HUES6 (cell line): ENCODE data around the gene AASDHPPT.
"Not testable (repeated sequence)": the region's sequence is repeated elsewhere in the genome, so short reads cannot be mapped to it uniquely, and the experiment has no call there.

Experiments
- H3K27ac ChIP-seq: 2 replicates; pipeline ENCODE4 v1.7.0; 2013; ENCODE audit warnings: low read depth, mild to moderate bottlenecking, low read length, inconsistent platforms
- H3K27me3 ChIP-seq: 2 replicates; pipeline ENCODE4 v1.6.1; 2013; ENCODE audit warnings: low read length; ENCODE audit not compliant: control insufficient read depth, insufficient read depth
- H3K36me3 ChIP-seq: 2 replicates; pipeline ENCODE4 v1.6.1; 2013; ENCODE audit warnings: low read length; ENCODE audit not compliant: control insufficient read depth, insufficient read depth
- H3K4me1 ChIP-seq: 2 replicates; pipeline ENCODE4 v1.6.1; 2013; ENCODE audit warnings: low read length; ENCODE audit not compliant: control insufficient read depth, insufficient read depth
- H3K4me3 ChIP-seq: 2 replicates; pipeline ENCODE4 v1.5.1; 2013; ENCODE audit warnings: low read depth, low read length
- H3K9ac ChIP-seq: one replicate; pipeline ENCODE4 v1.6.1; 2013; ENCODE audit warnings: mild to moderate bottlenecking, low read length
- H3K9me3 ChIP-seq: 2 replicates; pipeline ENCODE4 v1.6.1; 2013; ENCODE audit warnings: low read depth, low read length; ENCODE audit not compliant: control insufficient read depth, insufficient read depth

AASDHPPT gene

GRCh38 chr11:106077609-106078455, at the start of gene AASDHPPT:
TSS of gene AASDHPPT (plus strand) at chr11:106077662. CDS start at chr11:106077711, 49 bp downstream.
- H3K9ac ChIP-seq = peak within 1 kb of the TSS; percentile 97
- peaks cover 31% of the 10 kb centered on the region for H3K36me3 ChIP-seq
- H3K27ac ChIP-seq = peak within 1 kb of the TSS; percentile 86
- H3K4me3 ChIP-seq = peak within 1 kb of the TSS; percentile 94
- no peaks in the 10 kb centered on the region for H3K9me3 ChIP-seq
- H3K27me3 ChIP-seq = no peaks in the 10 kb centered on the region
- H3K4me1 ChIP-seq = peaks cover 9% of the 10 kb centered on the region; the same call in 1 of the 2 replicates

GRCh38 chr11:106030609-106031008, 46.9 kb upstream of the AASDHPPT start:
- peaks cover 3% of the 10 kb centered on the region; the same call in 1 of the 2 replicates for H3K9me3 ChIP-seq
- no peaks in the 10 kb centered on the region for H3K27me3 ChIP-seq
- H3K36me3 ChIP-seq = no peaks in the 10 kb centered on the region
- H3K4me1 ChIP-seq = no peaks in the 10 kb centered on the region
- no peak overlapping the region for H3K27ac ChIP-seq
- no peak overlapping the region for H3K9ac ChIP-seq
- H3K4me3 ChIP-seq = no peak overlapping the region

- H3K27ac ChIP-seq = no peak overlapping the region
- no peaks in the 10 kb centered on the region for H3K36me3 ChIP-seq
- H3K9me3 ChIP-seq = peaks cover 3% of the 10 kb centered on the region; the same call in 1 of the 2 replicates
- no peaks in the 10 kb centered on the region for H3K27me3 ChIP-seq
- H3K4me1 ChIP-seq = no peaks in the 10 kb centered on the region
- no peak overlapping the region for H3K9ac ChIP-seq
- no peak overlapping the region for H3K4me3 ChIP-seq
These were observed 46.2 kb upstream of the AASDHPPT start for GRCh38 chr11:106031202-106031810.

- Histone ChIP-seq H3K9me3 (peaks cover 3% of the 10 kb centered on the region; the same call in 1 of the 2 replicates), H3K4me1 (no peaks in the 10 kb centered on the region), H3K36me3 (no peaks in the 10 kb centered on the region), H3K27ac (no peak overlapping the region), H3K9ac (no peak overlapping the region), H3K27me3 (no peaks in the 10 kb centered on the region), H3K4me3 (no peak overlapping the region)
These were observed 45.5 kb upstream of the AASDHPPT start for GRCh38 chr11:106031936-106032335.

- H3K9me3 ChIP-seq = no peaks in the 10 kb centered on the region
- H3K4me3 ChIP-seq = no peak overlapping the region
- H3K4me1 ChIP-seq = no peaks in the 10 kb centered on the region
- H3K36me3 ChIP-seq = no peaks in the 10 kb centered on the region
- no peak overlapping the region for H3K27ac ChIP-seq
- H3K27me3 ChIP-seq = no peaks in the 10 kb centered on the region
- no peak overlapping the region for H3K9ac ChIP-seq
These were observed 44.6 kb upstream of the AASDHPPT start for GRCh38 chr11:106032861-106033260.

GRCh38 chr11:106043540-106043939, 33.9 kb upstream of the AASDHPPT start:
- no peaks in the 10 kb centered on the region for H3K36me3 ChIP-seq
- no peaks in the 10 kb centered on the region for H3K4me1 ChIP-seq
- no peak overlapping the region for H3K9ac ChIP-seq
- no peak overlapping the region for H3K27ac ChIP-seq
- no peak overlapping the region for H3K4me3 ChIP-seq
- no peaks in the 10 kb centered on the region for H3K27me3 ChIP-seq
- H3K9me3 ChIP-seq = no peaks in the 10 kb centered on the region

GRCh38 chr11:106047631-106048030, 29.8 kb upstream of the AASDHPPT start:
- H3K9ac ChIP-seq = no peak overlapping the region
- no peaks in the 10 kb centered on the region for H3K27me3 ChIP-seq
- no peaks in the 10 kb centered on the region for H3K4me1 ChIP-seq
- no peaks in the 10 kb centered on the region for H3K9me3 ChIP-seq
- no peak overlapping the region for H3K4me3 ChIP-seq
- H3K36me3 ChIP-seq = no peaks in the 10 kb centered on the region
- H3K27ac ChIP-seq = no peak overlapping the region

GRCh38 chr11:106049727-106050476, 27.6 kb upstream of the AASDHPPT start:
- Histone ChIP-seq H3K4me3 (no peak overlapping the region), H3K27me3 (no peaks in the 10 kb centered on the region), H3K27ac (no peak overlapping the region), H3K9ac (no peak overlapping the region), H3K9me3 (no peaks in the 10 kb centered on the region), H3K36me3 (no peaks in the 10 kb centered on the region), H3K4me1 (no peaks in the 10 kb centered on the region)

GRCh38 chr11:106051103-106051502, 26.4 kb upstream of the AASDHPPT start:
- H3K27me3 ChIP-seq = no peaks in the 10 kb centered on the region
- no peaks in the 10 kb centered on the region for H3K9me3 ChIP-seq

GRCh38 chr11:106058377-106058776, 19.1 kb upstream of the AASDHPPT start:
- H3K27me3 ChIP-seq, H3K4me1 ChIP-seq, H3K4me3 ChIP-seq, H3K9ac ChIP-seq, H3K9me3 ChIP-seq, H3K36me3 ChIP-seq, H3K27ac ChIP-seq: not testable (repeated sequence)

More at GRCh38 chr11:106051103-106051502, 26.4 kb upstream of the AASDHPPT start:
- Histone ChIP-seq H3K4me3 (no peak overlapping the region), H3K27ac (no peak overlapping the region), H3K36me3 (no peaks in the 10 kb centered on the region), H3K4me1 (no peaks in the 10 kb centered on the region), H3K9ac (no peak overlapping the region)

GRCh38 chr11:106059617-106060016, 17.8 kb upstream of the AASDHPPT start:
- no peaks in the 10 kb centered on the region for H3K9me3 ChIP-seq
- no peak overlapping the region for H3K27ac ChIP-seq
- no peak overlapping the region for H3K4me3 ChIP-seq
- H3K36me3 ChIP-seq = no peaks in the 10 kb centered on the region
- peaks cover 8% of the 10 kb centered on the region; the same call in 1 of the 2 replicates for H3K4me1 ChIP-seq
- H3K9ac ChIP-seq = no peak overlapping the region
- no peaks in the 10 kb centered on the region for H3K27me3 ChIP-seq
